ENCODE measurements around the gene GNG14. TPM values are rescaled to one million over a fixed set of nuclear protein-coding genes. Genes with fewer than 3 reads are reported as not detected.
A peak's percentile ranks its signal among the peaks of the same experiment; 100 is the strongest.

Gene GNG14
- total and polyA plus RNA-seq, 10 of the 15 experiments (the other 5 are each of a cell fraction or from before 2014, with no cell fraction given) = not detected

- intact Hi-C loops (cut with micrococcal nuclease; ENCODE audit: unreplicated experiment) (no loop called here), in situ Hi-C loops (cut with MboI) (no loop called here)
- Histone ChIP-seq H3K4me2 (ENCODE audit: control insufficient read depth, insufficient read depth) (peak overlapping the region; percentile 96), H3K4me3 (peak overlapping the region; percentile 85; the same call in 1 of the 2 replicates), H2AFZ (ENCODE audit: control insufficient read depth, low read depth, low read length) (peak overlapping the region; percentile 16; the same call in 1 of the 2 replicates), H3K9me3 (replicated peaks; ENCODE audit: control insufficient read depth, insufficient read depth, low read length) (no peaks in the 10 kb centered on the region), H3K79me2 (ENCODE audit: control insufficient read depth, insufficient read depth, low read length) (no peaks in the 10 kb centered on the region), H3K27ac (ENCODE audit: control insufficient read depth, insufficient read depth) (no peak overlapping the region), H3K27me3 (replicated peaks in 1 of 2; ENCODE audit: control insufficient read depth in 2 of 2, insufficient read depth in 2 of 2, low read length in 1 of 2) (no peaks in the 10 kb centered on the region), H3K9ac (ENCODE audit: control insufficient read depth, insufficient read depth, low read length) (peak overlapping the region; percentile 50; the same call in 1 of the 2 replicates), H3K4me1 (ENCODE audit: control insufficient read depth, insufficient read depth, low read length) (peaks cover 9% of the 10 kb centered on the region), H3K36me3 (ENCODE audit: control insufficient read depth in 2 of 2, insufficient read depth in 2 of 2, low read length in 1 of 2) (peaks cover 0 to 6% of the 10 kb centered on the region in 2 experiments; a peak in 3 of 4 replicates), H4K20me1 (ENCODE audit: control insufficient read depth, insufficient read depth) (no peaks in the 10 kb centered on the region)
- ChIA-PET RAD21 (ENCODE audit: unreplicated experiment) (no interaction called here), SMC1A (ENCODE audit: uncharacterized antibody, unreplicated experiment) (interaction anchor here (0.7 kb wide), 1 partner anchor 9 kb away, joined by 3 read pairs; no protein-coding TSS in a partner anchor), CTCF (interaction anchor here (1.2 to 1.5 kb wide), 2 partner anchors 17 to 71 kb away, joined by 3 to 7 read pairs; no protein-coding TSS in a partner anchor), POLR2A (interaction anchor here (1.1 kb wide), 2 partner anchors 13 to 38 kb away, joined by 4 read pairs; no protein-coding TSS in a partner anchor)
- no peak for TF ChIP-seq PBX3 (IDR thresholded peaks at IDR 0.05; ENCODE audit: insufficient replicate concordance, low read depth, low read length)
- TF ChIP-seq SREBF1 (IDR thresholded peaks at IDR 0.05; ENCODE audit: low read length) = no peak
- no peak for TF ChIP-seq MXI1 (IDR thresholded peaks at IDR 0.05; ENCODE audit: low read depth, low read length)
- FAIRE-seq (no peak), DNase-seq (ENCODE audit: low read depth, low spot score) (no peak), ATAC-seq (no peak)
- WGBS (ENCODE audit: insufficient coverage, insufficient replicate concordance, low lambda C conversion rate, missing lambda C conversion rate) = 94% methylated on average over 1 of the region's 1 CpG
- BruUV-seq (replicated peaks) = no TSS peak
Measured at GRCh38 chr19:12695514-12695913, 7.7 kb downstream of the GNG14 start.

- ChIA-PET RAD21 (ENCODE audit: unreplicated experiment) (interaction anchor here (0.8 kb wide), 1 partner anchor 100 kb away, joined by 3 read pairs; no protein-coding TSS in a partner anchor), POLR2A (interaction anchor here (0.6 to 1.1 kb wide), 5 partner anchors 14 to 710 kb away, joined by 3 to 4 read pairs (median 4); no protein-coding TSS in a partner anchor), SMC1A (ENCODE audit: uncharacterized antibody, unreplicated experiment) (no interaction called here), CTCF (interaction anchor here (0.8 to 1.5 kb wide), 3 partner anchors 18 to 70 kb away, joined by 3 to 7 read pairs (median 4); no protein-coding TSS in a partner anchor)
- Histone ChIP-seq H2AFZ (ENCODE audit: control insufficient read depth, low read depth, low read length) (peak overlapping the region; percentile 94), H3K4me1 (ENCODE audit: control insufficient read depth, insufficient read depth, low read length) (peaks cover 9% of the 10 kb centered on the region), H3K9ac (ENCODE audit: control insufficient read depth, insufficient read depth, low read length) (peak overlapping the region; percentile 82), H3K27ac (ENCODE audit: control insufficient read depth, insufficient read depth) (peak overlapping the region; percentile 83; the same call in 1 of the 2 replicates), H3K79me2 (ENCODE audit: control insufficient read depth, insufficient read depth, low read length) (no peaks in the 10 kb centered on the region), H3K36me3 (ENCODE audit: control insufficient read depth in 2 of 2, insufficient read depth in 2 of 2, low read length in 1 of 2) (peaks cover 4 to 6% of the 10 kb centered on the region in 2 experiments; a peak in 3 of 4 replicates), H3K9me3 (replicated peaks; ENCODE audit: control insufficient read depth, insufficient read depth, low read length) (no peaks in the 10 kb centered on the region), H3K4me3 (peak overlapping the region; percentile 85), H4K20me1 (ENCODE audit: control insufficient read depth, insufficient read depth) (no peaks in the 10 kb centered on the region), H3K4me2 (ENCODE audit: control insufficient read depth, insufficient read depth) (peak overlapping the region; percentile 96), H3K27me3 (replicated peaks in 1 of 2; ENCODE audit: control insufficient read depth in 2 of 2, insufficient read depth in 2 of 2, low read length in 1 of 2) (no peaks in the 10 kb centered on the region)
- no TSS peak for BruUV-seq (replicated peaks)
- intact Hi-C loops (cut with micrococcal nuclease; ENCODE audit: unreplicated experiment) = no loop called here
- FAIRE-seq (no peak), DNase-seq (ENCODE audit: low read depth, low spot score) (no peak), ATAC-seq (peak; percentile 30)
- in situ Hi-C loops (cut with MboI) = no loop called here
- 11% methylated on average over 9 of the region's 36 CpGs for WGBS (ENCODE audit: insufficient coverage, insufficient replicate concordance, low lambda C conversion rate, missing lambda C conversion rate)
- TF ChIP-seq SUZ12 (IDR thresholded peaks at IDR 0.05; ENCODE audit: unreplicated experiment) (no peak), ZNF384 (IDR thresholded peaks at IDR 0.05; ENCODE audit: borderline replicate concordance, low read depth, low read length) (no peak), NFYA (IDR thresholded peaks at IDR 0.05; ENCODE audit: borderline replicate concordance, low read depth, low read length) (no peak), SMC3 (IDR thresholded peaks at IDR 0.05; ENCODE audit: borderline replicate concordance, low read length) (no peak), MEF2B (IDR thresholded peaks at IDR 0.05; ENCODE audit: partially characterized antibody, poor library complexity, severe bottlenecking) (no peak), ZNF687 (IDR thresholded peaks at IDR 0.05) (no peak)
Measured at GRCh38 chr19:12695997-12696365, 8.2 kb downstream of the GNG14 start.
